Karpas-422 (cell line): ENCODE data around the gene PPP1R3A. TPM values are rescaled to one million over a fixed set of nuclear protein-coding genes. Genes with fewer than 3 reads are reported as not detected.

Experiments
- DNase-seq: peaks from one replicate; pipeline ENCODE4 v3.0.0-alpha.2; 2015
- H2AFZ ChIP-seq: fragments of 200-600 bp; sonication (generic); 2 replicates; pipeline ENCODE4 v1.6.1; 2014; ENCODE audit warnings: antibody characterized with exemption, low read length, mixed read lengths
- H3K27ac ChIP-seq: fragments of 200-600 bp; sonication (generic); 2 replicates; pipeline ENCODE4 v1.5.1; 2014; ENCODE audit warnings: mild to moderate bottlenecking, low read length, moderate library complexity
- H3K27me3 ChIP-seq: fragments of 200-600 bp; sonication (generic); 2 replicates; pipeline ENCODE4 v1.6.1; 2014; ENCODE audit warnings: low read length, mixed read lengths
- H3K36me3 ChIP-seq: fragments of 200-600 bp; sonication (generic); 2 replicates; pipeline ENCODE4 v1.6.1; 2014; ENCODE audit warnings: low read length, mixed read lengths; ENCODE audit not compliant: insufficient read depth
- H3K4me1 ChIP-seq: fragments of 200-600 bp; sonication (generic); 2 replicates; pipeline ENCODE4 v1.6.1; 2014; ENCODE audit warnings: mild to moderate bottlenecking, low read length, mixed read lengths
- H3K4me2 ChIP-seq: fragments of 200-600 bp; sonication (generic); 2 replicates; pipeline ENCODE4 v1.6.1; 2014; ENCODE audit warnings: low read length, low read depth, mild to moderate bottlenecking; ENCODE audit not compliant: poor library complexity, severe bottlenecking
- H3K4me3 ChIP-seq: fragments of 200-600 bp; sonication (generic); 2 replicates; pipeline ENCODE4 v1.5.1; 2014; ENCODE audit warnings: mild to moderate bottlenecking, antibody characterized with exemption, low read length, mixed read lengths
- H3K79me2 ChIP-seq: fragments of 200-600 bp; sonication (generic); 2 replicates; pipeline ENCODE4 v1.6.1; 2014; ENCODE audit warnings: mild to moderate bottlenecking, low read length, mixed read lengths
- H3K9ac ChIP-seq: fragments of 200-600 bp; sonication (generic); 2 replicates; pipeline ENCODE4 v1.6.0; 2014; ENCODE audit warnings: low read length
- H3K9me2 ChIP-seq: fragments of 200-600 bp; sonication (generic), shearing (Covaris generic); replicated peaks from 2 replicates; pipeline ENCODE4 v1.6.0; 2014; ENCODE audit warnings: mild to moderate bottlenecking, low read length, moderate library complexity; ENCODE audit not compliant: insufficient read depth
- H3K9me3 ChIP-seq: fragments of 300-700, 200-600 bp; sonication (generic); 2 replicates; pipeline ENCODE4 v1.6.1; 2014; ENCODE audit warnings: low read length, mixed read lengths
- H4K20me1 ChIP-seq: fragments of 200-600 bp; sonication (generic); 2 replicates; pipeline ENCODE4 v1.6.1; 2014; ENCODE audit warnings: mild to moderate bottlenecking, antibody characterized with exemption, low read length, low read depth; ENCODE audit not compliant: insufficient read depth
- total RNA-seq: library from RNA; depleted of rRNA; stranded (reverse); fragments of >200 nt; shearing (Covaris generic); gene quantifications from 2 replicates; pipeline ENCODE4 v1.2.3, GENCODE V29; 2014; ENCODE audit warnings: low replicate concordance

PPP1R3A gene
- total RNA-seq, 1 experiment from 2014 or later = not detected

- H3K9me3 ChIP-seq = peaks cover 9% of the 10 kb centered on the region; the same call in 1 of the 2 replicates
- H3K36me3 ChIP-seq = no peaks in the 10 kb centered on the region
- H3K27ac ChIP-seq = no peak overlapping the region
These were observed 14.3 kb downstream of the PPP1R3A start for GRCh38 chr7:113904521-113904920.

GRCh38 chr7:113892818-113893217, 26.0 kb downstream of the PPP1R3A start:
- H3K4me2 ChIP-seq = no peak overlapping the region
- no peak overlapping the region for H2AFZ ChIP-seq
- no peak overlapping the region for H3K9ac ChIP-seq

More at GRCh38 chr7:113904521-113904920, 14.3 kb downstream of the PPP1R3A start:
- Histone ChIP-seq H3K9ac (no peak overlapping the region), H3K9me2 (no peaks in the 10 kb centered on the region), H2AFZ (no peak overlapping the region), H3K4me1 (no peaks in the 10 kb centered on the region), H4K20me1 (no peaks in the 10 kb centered on the region), H3K27me3 (no peaks in the 10 kb centered on the region), H3K4me3 (no peak overlapping the region), H3K4me2 (no peak overlapping the region), H3K79me2 (no peaks in the 10 kb centered on the region)
- no peak for DNase-seq

GRCh38 chr7:113891828-113892227, 27.0 kb downstream of the PPP1R3A start:
- H3K9me2 ChIP-seq = no peaks in the 10 kb centered on the region
- DNase-seq = no peak
- no peak overlapping the region for H2AFZ ChIP-seq
- H4K20me1 ChIP-seq = no peaks in the 10 kb centered on the region
- no peak overlapping the region for H3K4me2 ChIP-seq
- no peaks in the 10 kb centered on the region for H3K79me2 ChIP-seq
- H3K27ac ChIP-seq = no peak overlapping the region
- no peak overlapping the region for H3K9ac ChIP-seq
- H3K27me3 ChIP-seq = no peaks in the 10 kb centered on the region
- H3K36me3 ChIP-seq = no peaks in the 10 kb centered on the region
- peaks cover 11% of the 10 kb centered on the region; the same call in 1 of the 2 replicates for H3K9me3 ChIP-seq
- H3K4me1 ChIP-seq = no peaks in the 10 kb centered on the region
- no peak overlapping the region for H3K4me3 ChIP-seq

More at GRCh38 chr7:113892818-113893217, 26.0 kb downstream of the PPP1R3A start:
- Histone ChIP-seq H3K9me2 (no peaks in the 10 kb centered on the region), H3K36me3 (no peaks in the 10 kb centered on the region), H3K79me2 (no peaks in the 10 kb centered on the region), H3K9me3 (peaks cover 11% of the 10 kb centered on the region; the same call in 1 of the 2 replicates), H3K4me3 (no peak overlapping the region), H3K27me3 (no peaks in the 10 kb centered on the region), H3K27ac (no peak overlapping the region), H3K4me1 (no peaks in the 10 kb centered on the region), H4K20me1 (no peaks in the 10 kb centered on the region)
- no peak for DNase-seq

GRCh38 chr7:113891031-113891350, 27.8 kb downstream of the PPP1R3A start:
- Histone ChIP-seq H3K4me1 (no peaks in the 10 kb centered on the region), H3K36me3 (no peaks in the 10 kb centered on the region), H3K9me2 (no peaks in the 10 kb centered on the region), H3K4me2 (no peak overlapping the region), H3K79me2 (no peaks in the 10 kb centered on the region), H4K20me1 (no peaks in the 10 kb centered on the region), H3K9me3 (peaks cover 6% of the 10 kb centered on the region; the same call in 1 of the 2 replicates), H3K4me3 (no peak overlapping the region), H3K9ac (no peak overlapping the region), H3K27me3 (no peaks in the 10 kb centered on the region), H2AFZ (no peak overlapping the region), H3K27ac (no peak overlapping the region)
- no peak for DNase-seq

GRCh38 chr7:113890331-113891030, 28.3 kb downstream of the PPP1R3A start:
- Histone ChIP-seq H3K27ac (no peak overlapping the region), H3K4me2 (no peak overlapping the region), H3K9me2 (no peaks in the 10 kb centered on the region), H3K9me3 (peaks cover 3% of the 10 kb centered on the region; the same call in 1 of the 2 replicates), H3K9ac (no peak overlapping the region), H3K36me3 (no peaks in the 10 kb centered on the region), H4K20me1 (no peaks in the 10 kb centered on the region), H2AFZ (no peak overlapping the region), H3K79me2 (no peaks in the 10 kb centered on the region), H3K27me3 (no peaks in the 10 kb centered on the region), H3K4me1 (no peaks in the 10 kb centered on the region), H3K4me3 (no peak overlapping the region)
- no peak for DNase-seq

GRCh38 chr7:113883096-113883495, 35.7 kb downstream of the PPP1R3A start:
- Histone ChIP-seq H3K4me1 (no peaks in the 10 kb centered on the region), H3K27me3 (no peaks in the 10 kb centered on the region), H3K36me3 (no peaks in the 10 kb centered on the region), H3K79me2 (no peaks in the 10 kb centered on the region), H3K9me2 (no peaks in the 10 kb centered on the region), H2AFZ (no peak overlapping the region), H3K9me3 (peaks cover 18% of the 10 kb centered on the region), H3K4me3 (no peak overlapping the region), H3K9ac (no peak overlapping the region), H3K4me2 (no peak overlapping the region), H4K20me1 (no peaks in the 10 kb centered on the region), H3K27ac (no peak overlapping the region)
- no peak for DNase-seq

- H3K4me2 ChIP-seq = no peak overlapping the region
- no peaks in the 10 kb centered on the region for H4K20me1 ChIP-seq
- H2AFZ ChIP-seq = no peak overlapping the region
- H3K4me1 ChIP-seq = no peaks in the 10 kb centered on the region
- H3K79me2 ChIP-seq = no peaks in the 10 kb centered on the region
- peaks cover 21% of the 10 kb centered on the region for H3K9me3 ChIP-seq
- H3K9ac ChIP-seq = no peak overlapping the region
- H3K4me3 ChIP-seq = no peak overlapping the region
- H3K27ac ChIP-seq = no peak overlapping the region
- no peaks in the 10 kb centered on the region for H3K9me2 ChIP-seq
- DNase-seq = no peak
- no peaks in the 10 kb centered on the region for H3K36me3 ChIP-seq
- H3K27me3 ChIP-seq = no peaks in the 10 kb centered on the region
These were observed 38.2 kb downstream of the PPP1R3A start for GRCh38 chr7:113880559-113880958.

- Histone ChIP-seq H3K4me1 (no peaks in the 10 kb centered on the region), H3K4me3 (no peak overlapping the region), H4K20me1 (no peaks in the 10 kb centered on the region), H3K36me3 (no peaks in the 10 kb centered on the region), H3K27ac (no peak overlapping the region), H3K9me2 (no peaks in the 10 kb centered on the region), H3K9me3 (peaks cover 27% of the 10 kb centered on the region), H3K9ac (no peak overlapping the region), H3K79me2 (no peaks in the 10 kb centered on the region), H2AFZ (no peak overlapping the region), H3K4me2 (no peak overlapping the region), H3K27me3 (no peaks in the 10 kb centered on the region)
- no peak for DNase-seq
These were observed 40.3 kb downstream of the PPP1R3A start for GRCh38 chr7:113878394-113878992.
